ENCODE data around the gene PAK3.

The PAK3 gene

DNA sequence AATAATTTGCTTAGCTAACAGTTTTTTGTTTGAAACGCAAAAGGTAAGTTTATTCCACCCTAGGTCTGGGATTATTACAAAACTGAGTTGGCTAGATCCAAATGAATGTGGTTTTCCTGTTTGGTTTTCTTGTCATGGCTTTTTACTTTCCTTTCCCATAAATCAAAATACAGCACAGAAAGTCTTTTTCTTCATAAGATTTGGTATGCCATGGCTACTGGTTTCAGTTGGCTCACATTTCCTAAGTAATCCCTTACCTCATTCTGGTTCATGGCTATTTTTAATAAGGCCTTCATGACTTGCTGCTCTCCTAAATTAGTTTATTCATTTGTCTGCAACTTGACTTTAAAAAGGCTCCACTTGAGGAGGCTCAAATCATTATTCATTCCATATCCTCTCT, 12.9 kb upstream of the PAK3 start:
- TF ChIP-seq FOXP2 (optimal IDR thresholded peaks at IDR 0.05; ENCODE audit: borderline replicate concordance, extremely low read depth, extremely low read length, insufficient read depth) (no peak), POLR2AphosphoS5 (IDR thresholded peaks at IDR 0.05; ENCODE audit: low read depth, low read length) (no peak), TAF1 (IDR thresholded peaks at IDR 0.05; ENCODE audit: borderline replicate concordance, insufficient read depth, low read length) (no peak), SIN3A (IDR thresholded peaks at IDR 0.05; ENCODE audit: borderline replicate concordance, insufficient read depth, low read length) (no peak)
- TF ChIP-seq, protein P1, sequence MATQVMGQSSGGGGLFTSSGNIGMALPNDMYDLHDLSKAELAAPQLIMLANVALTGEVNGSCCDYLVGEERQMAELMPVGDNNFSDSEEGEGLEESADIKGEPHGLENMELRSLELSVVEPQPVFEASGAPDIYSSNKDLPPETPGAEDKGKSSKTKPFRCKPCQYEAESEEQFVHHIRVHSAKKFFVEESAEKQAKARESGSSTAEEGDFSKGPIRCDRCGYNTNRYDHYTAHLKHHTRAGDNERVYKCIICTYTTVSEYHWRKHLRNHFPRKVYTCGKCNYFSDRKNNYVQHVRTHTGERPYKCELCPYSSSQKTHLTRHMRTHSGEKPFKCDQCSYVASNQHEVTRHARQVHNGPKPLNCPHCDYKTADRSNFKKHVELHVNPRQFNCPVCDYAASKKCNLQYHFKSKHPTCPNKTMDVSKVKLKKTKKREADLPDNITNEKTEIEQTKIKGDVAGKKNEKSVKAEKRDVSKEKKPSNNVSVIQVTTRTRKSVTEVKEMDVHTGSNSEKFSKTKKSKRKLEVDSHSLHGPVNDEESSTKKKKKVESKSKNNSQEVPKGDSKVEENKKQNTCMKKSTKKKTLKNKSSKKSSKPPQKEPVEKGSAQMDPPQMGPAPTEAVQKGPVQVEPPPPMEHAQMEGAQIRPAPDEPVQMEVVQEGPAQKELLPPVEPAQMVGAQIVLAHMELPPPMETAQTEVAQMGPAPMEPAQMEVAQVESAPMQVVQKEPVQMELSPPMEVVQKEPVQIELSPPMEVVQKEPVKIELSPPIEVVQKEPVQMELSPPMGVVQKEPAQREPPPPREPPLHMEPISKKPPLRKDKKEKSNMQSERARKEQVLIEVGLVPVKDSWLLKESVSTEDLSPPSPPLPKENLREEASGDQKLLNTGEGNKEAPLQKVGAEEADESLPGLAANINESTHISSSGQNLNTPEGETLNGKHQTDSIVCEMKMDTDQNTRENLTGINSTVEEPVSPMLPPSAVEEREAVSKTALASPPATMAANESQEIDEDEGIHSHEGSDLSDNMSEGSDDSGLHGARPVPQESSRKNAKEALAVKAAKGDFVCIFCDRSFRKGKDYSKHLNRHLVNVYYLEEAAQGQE (IDR thresholded peaks at IDR 0.05; ENCODE audit: insufficient read depth in 1 of 2, low read depth in 2 of 2, low read length in 2 of 2), result no peak

DNA sequence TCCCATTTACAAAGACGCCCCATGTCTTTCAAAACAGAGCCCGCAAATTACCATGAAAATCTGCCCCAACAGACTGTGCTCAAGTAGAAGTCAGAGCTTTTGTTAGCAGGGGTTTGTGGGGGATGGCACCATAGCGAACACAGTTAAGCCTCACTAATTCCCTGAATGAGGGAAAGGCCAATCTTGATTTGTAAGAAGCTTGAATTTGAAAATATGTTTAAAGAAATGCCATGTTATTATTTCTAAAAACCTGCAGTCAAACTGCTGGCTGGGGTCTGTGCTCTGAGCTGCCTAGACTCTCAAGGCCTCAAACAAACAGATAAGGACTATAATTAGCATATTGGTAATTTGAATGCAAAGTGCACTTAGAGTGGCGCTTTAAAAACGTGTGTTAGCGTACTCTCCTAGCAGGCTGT, 9.4 kb upstream of the PAK3 start:
- TF ChIP-seq TAF1 (IDR thresholded peaks at IDR 0.05; ENCODE audit: borderline replicate concordance, insufficient read depth, low read length) (no peak), FOXP2 (optimal IDR thresholded peaks at IDR 0.05; ENCODE audit: borderline replicate concordance, extremely low read depth, extremely low read length, insufficient read depth) (no peak), POLR2AphosphoS5 (IDR thresholded peaks at IDR 0.05; ENCODE audit: low read depth, low read length) (no peak), SIN3A (IDR thresholded peaks at IDR 0.05; ENCODE audit: borderline replicate concordance, insufficient read depth, low read length) (no peak)
- TF ChIP-seq, protein P1 (IDR thresholded peaks at IDR 0.05; ENCODE audit: insufficient read depth in 1 of 2, low read depth in 2 of 2, low read length in 2 of 2), result no peak

DNA sequence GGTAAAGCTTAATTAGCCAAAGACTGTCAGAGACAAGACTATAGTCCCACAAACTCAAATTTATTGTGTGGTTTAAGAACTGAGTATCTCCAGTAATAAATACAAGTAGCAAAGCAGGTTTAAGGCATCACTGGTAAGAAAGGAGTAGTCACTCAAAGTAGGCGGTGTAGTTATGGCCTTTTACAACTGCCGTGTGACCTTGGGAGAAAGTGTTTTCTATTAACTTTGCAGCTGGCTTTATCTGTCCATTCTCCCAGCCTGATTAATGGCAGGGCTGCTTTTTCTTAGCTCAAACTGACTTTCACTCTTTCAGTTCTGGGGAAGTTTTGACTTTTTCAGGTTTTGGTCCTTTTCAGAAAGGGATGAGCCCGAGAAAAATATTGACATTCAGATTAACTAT, 7.4 kb upstream of the PAK3 start:
- no peak for TF ChIP-seq POLR2AphosphoS5 (IDR thresholded peaks at IDR 0.05; ENCODE audit: low read depth, low read length)
- TF ChIP-seq SIN3A (IDR thresholded peaks at IDR 0.05; ENCODE audit: borderline replicate concordance, insufficient read depth, low read length), result no peak
- TF ChIP-seq, protein P1 (IDR thresholded peaks at IDR 0.05; ENCODE audit: insufficient read depth in 1 of 2, low read depth in 2 of 2, low read length in 2 of 2), result no peak
- no peak for TF ChIP-seq FOXP2 (optimal IDR thresholded peaks at IDR 0.05; ENCODE audit: borderline replicate concordance, extremely low read depth, extremely low read length, insufficient read depth)
- no peak for TF ChIP-seq TAF1 (IDR thresholded peaks at IDR 0.05; ENCODE audit: borderline replicate concordance, insufficient read depth, low read length)

DNA sequence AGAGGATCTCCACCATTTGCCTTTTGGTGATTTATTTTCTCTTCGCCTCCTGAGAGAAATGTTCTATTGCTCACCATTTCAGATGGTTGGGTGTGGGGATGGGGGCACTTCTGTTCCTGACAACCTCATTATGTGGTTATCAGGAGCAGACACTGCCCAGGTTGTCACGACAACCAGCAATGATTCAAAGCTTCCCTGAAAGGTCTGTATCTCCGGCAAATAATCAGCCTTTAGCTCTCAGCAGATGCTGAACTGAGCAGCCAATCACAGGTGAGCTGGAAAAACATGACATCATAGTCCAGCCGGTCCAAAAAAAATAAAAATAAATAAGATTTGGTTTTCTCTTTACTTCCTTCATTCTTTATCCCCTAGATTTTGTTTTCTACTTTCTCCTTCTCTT, 5.5 kb upstream of the PAK3 start:
- TF ChIP-seq POLR2AphosphoS5 (IDR thresholded peaks at IDR 0.05; ENCODE audit: low read depth, low read length), result no peak
- TF ChIP-seq, protein P1 (IDR thresholded peaks at IDR 0.05; ENCODE audit: insufficient read depth in 1 of 2, low read depth in 2 of 2, low read length in 2 of 2), result no peak
- TF ChIP-seq SIN3A (IDR thresholded peaks at IDR 0.05; ENCODE audit: borderline replicate concordance, insufficient read depth, low read length), result no peak
- TF ChIP-seq FOXP2 (optimal IDR thresholded peaks at IDR 0.05; ENCODE audit: borderline replicate concordance, extremely low read depth, extremely low read length, insufficient read depth), result no peak
- TF ChIP-seq TAF1 (IDR thresholded peaks at IDR 0.05; ENCODE audit: borderline replicate concordance, insufficient read depth, low read length), result no peak

DNA sequence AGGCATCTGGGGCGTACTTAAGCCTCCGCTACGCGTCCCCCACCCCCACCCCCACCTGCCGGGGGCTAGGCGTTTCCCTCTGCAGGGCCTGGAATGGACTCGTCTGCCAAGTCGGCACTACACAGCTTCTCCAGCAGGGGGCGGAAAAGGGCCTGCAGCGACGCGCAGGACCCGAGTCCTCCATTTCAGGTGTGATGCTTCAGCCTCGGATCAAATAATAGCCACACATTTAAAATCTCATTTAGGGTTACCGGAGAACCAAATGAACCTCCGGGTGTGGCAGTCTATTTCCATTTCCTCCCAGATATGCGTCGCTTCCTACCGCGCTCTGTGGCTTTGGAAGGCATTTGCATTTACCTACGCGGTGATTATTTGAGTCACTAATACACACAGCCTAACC, 2.9 kb downstream of the PAK3 start:
- no peak for TF ChIP-seq SIN3A (IDR thresholded peaks at IDR 0.05; ENCODE audit: borderline replicate concordance, insufficient read depth, low read length)
- TF ChIP-seq TAF1 (IDR thresholded peaks at IDR 0.05; ENCODE audit: borderline replicate concordance, insufficient read depth, low read length), result no peak
- TF ChIP-seq, protein P1 (IDR thresholded peaks at IDR 0.05; ENCODE audit: insufficient read depth in 1 of 2, low read depth in 2 of 2, low read length in 2 of 2), result no peak
- TF ChIP-seq POLR2AphosphoS5 (IDR thresholded peaks at IDR 0.05; ENCODE audit: low read depth, low read length), result no peak
- TF ChIP-seq FOXP2 (optimal IDR thresholded peaks at IDR 0.05; ENCODE audit: borderline replicate concordance, extremely low read depth, extremely low read length, insufficient read depth), result no peak
